Mucosa of rectum (tissue), 2 donors: ENCODE results near the gene PLCXD1.

Source experiments
- H3K27ac ChIP-seq, 2 donors: one replicate each; pipeline ENCODE4 v1.7.0; 2013; ENCODE audit warnings: inconsistent platforms in 2 of 2, low read depth in 2 of 2, low read length in 2 of 2
- H3K27me3 ChIP-seq, 2 donors: one replicate each; pipeline ENCODE4 v1.7.0; 2013; ENCODE audit warnings: low read length in 2 of 2; ENCODE audit not compliant: control insufficient read depth in 2 of 2, insufficient read depth in 2 of 2
- H3K36me3 ChIP-seq, 2 donors: one replicate each; pipeline ENCODE4 v1.7.0; 2013; ENCODE audit warnings: low read length in 2 of 2; ENCODE audit not compliant: control insufficient read depth in 2 of 2, insufficient read depth in 2 of 2
- H3K4me1 ChIP-seq, 2 donors: one replicate each; pipeline ENCODE4 v1.7.0; 2013; ENCODE audit warnings: low read length in 2 of 2, mild to moderate bottlenecking in 1 of 2; ENCODE audit not compliant: control insufficient read depth in 2 of 2, insufficient read depth in 2 of 2
- H3K4me3 ChIP-seq, 2 donors: one replicate each; pipeline ENCODE4 v1.7.0; 2013; ENCODE audit warnings: low read length in 2 of 2
- H3K9ac ChIP-seq, 2 donors: one replicate each; pipeline ENCODE4 v1.7.0; 2013; ENCODE audit warnings: low read length in 2 of 2, low read depth in 1 of 2, mild to moderate bottlenecking in 1 of 2
- H3K9me3 ChIP-seq, 2 donors: one replicate each; pipeline ENCODE4 v1.7.0; 2013; ENCODE audit warnings: low read length in 2 of 2; ENCODE audit not compliant: control insufficient read depth in 2 of 2
- donor health status: healthy.
- donor health status: Normal muscosa, but diverticular disease.

PLCXD1 gene

GRCh38 chrX:351736-352135 lies 70.6 kb downstream of the PLCXD1 start:
- H3K36me3 ChIP-seq = no peaks in the 10 kb centered on the region
- no peaks in the 10 kb centered on the region for H3K9me3 ChIP-seq
- no peak overlapping the region for H3K4me3 ChIP-seq
- no peak overlapping the region for H3K9ac ChIP-seq
- no peaks in the 10 kb centered on the region for H3K4me1 ChIP-seq
- no peaks in the 10 kb centered on the region for H3K27me3 ChIP-seq
- no peak overlapping the region for H3K27ac ChIP-seq

- no peaks in the 10 kb centered on the region for H3K27me3 ChIP-seq
- H3K27ac ChIP-seq = no peak overlapping the region
- H3K9ac ChIP-seq = no peak overlapping the region
- H3K4me1 ChIP-seq = no peaks in the 10 kb centered on the region
- H3K36me3 ChIP-seq = no peaks in the 10 kb centered on the region
- H3K9me3 ChIP-seq = no peaks in the 10 kb centered on the region
- H3K4me3 ChIP-seq = no peak overlapping the region
Measured at GRCh38 chrX:352181-352580, 71.0 kb downstream of the PLCXD1 start.

- Histone ChIP-seq H3K36me3 (no peaks in the 10 kb centered on the region), H3K27ac (no peak overlapping the region), H3K9ac (no peak overlapping the region), H3K9me3 (no peaks in the 10 kb centered on the region), H3K4me1 (no peaks in the 10 kb centered on the region), H3K27me3 (no peaks in the 10 kb centered on the region), H3K4me3 (no peak overlapping the region)
Measured at GRCh38 chrX:352582-353314, 71.6 kb downstream of the PLCXD1 start.
